ENCODE data around the gene SLFN12L.

Gene SLFN12L

DNA sequence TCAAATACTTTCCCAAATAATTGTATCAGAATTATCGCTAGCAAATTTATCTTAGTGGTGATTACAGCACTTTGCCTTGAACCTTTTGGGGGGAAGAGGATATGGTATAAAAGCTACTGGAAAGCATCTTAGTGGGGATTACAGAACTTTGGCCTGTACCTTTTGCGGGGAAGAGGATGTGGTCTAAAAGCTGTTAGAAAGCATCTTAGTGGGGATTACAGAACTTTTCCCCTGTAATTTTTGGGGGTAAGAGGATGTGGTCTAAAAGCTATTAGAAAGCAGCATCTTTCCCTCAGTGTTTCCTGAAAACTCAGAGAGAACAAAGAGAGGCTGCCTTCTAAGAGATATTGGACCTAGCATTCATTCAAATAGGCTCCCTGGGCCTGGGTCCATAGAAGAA is 109.2 kb downstream of the SLFN12L start:
- no peak for DNase-seq

DNA sequence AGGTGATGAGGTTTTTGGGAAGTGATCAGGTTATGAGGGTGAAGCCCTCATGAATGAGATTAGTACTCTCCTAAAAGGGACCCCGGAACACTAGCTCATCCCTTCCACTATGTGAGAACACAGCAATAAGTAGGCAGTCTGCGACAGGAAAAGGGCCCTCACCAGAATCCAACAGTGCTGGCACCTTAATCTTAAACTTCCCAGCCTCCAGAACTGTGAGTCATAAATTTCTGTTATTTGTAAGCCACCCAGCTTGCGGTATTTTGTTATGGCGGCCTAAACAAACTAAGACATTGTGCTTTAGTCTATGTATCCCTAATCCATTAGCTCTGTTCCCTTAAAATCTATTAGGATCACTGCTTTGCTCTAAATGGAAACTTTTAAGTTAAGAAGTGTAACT is 113.7 kb downstream of the SLFN12L start:
- no peak for DNase-seq
